A172 (cell line): ENCODE data around the gene TFIP11. TPM values are rescaled to one million over a fixed set of nuclear protein-coding genes. Genes with fewer than 3 reads are reported as not detected.
A peak's percentile ranks its signal among the peaks of the same experiment; 100 is the strongest.

ENCODE experiments used
- DNase-seq: peaks from one replicate; pipeline ENCODE4 v3.0.0-alpha.2; 2015; ENCODE audit warnings: low spot score
- total RNA-seq: library from RNA; depleted of rRNA; stranded (reverse); fragments of >200 nt; shearing (Covaris generic); gene quantifications from 2 replicates; pipeline ENCODE4 v1.2.3, GENCODE V29; 2014

Gene TFIP11
- total RNA-seq, 1 experiment from 2014 or later, result 23.1 TPM

DNA sequence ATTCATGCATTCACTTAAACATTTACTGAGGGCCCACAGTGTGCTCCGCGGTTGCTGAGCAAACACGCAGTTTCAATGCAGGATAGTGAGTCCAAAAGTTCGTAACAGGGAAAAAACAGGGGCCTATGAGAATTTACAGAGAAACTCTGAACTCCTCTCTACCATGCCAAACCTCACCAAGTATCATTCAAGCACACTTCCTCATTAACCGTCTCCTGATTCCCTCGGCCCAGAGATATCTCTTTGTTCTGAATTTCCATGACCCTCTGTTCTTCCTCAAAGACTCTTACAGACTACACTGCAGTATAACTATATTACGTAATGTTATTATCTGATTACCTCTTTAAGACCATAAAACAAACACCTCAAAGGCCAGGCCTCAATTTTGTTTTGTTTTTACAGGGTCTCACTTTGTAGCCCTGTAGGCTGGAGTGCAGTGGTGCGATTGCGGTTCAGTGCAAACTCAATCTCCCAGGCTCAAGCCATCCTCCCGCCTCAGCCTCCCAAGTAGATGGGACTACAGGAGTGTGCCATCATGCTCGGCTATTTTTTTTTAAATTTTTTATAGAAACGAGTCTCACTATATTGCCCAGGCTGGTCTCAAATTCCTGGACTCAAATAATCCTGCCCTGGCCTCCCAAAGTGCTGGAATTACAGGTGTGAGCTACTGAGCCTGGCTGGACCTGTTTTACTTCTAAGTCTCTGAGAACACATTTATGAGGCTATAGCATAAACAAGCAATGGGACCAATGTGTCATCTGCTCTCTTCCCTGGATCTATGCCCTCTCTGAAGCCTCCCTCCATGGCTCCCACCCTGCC, 32.3 kb downstream of the TFIP11 start:
- no peak for DNase-seq

- no peak for DNase-seq
Measured at GRCh38 chr22:26479043-26479791, 33.1 kb downstream of the TFIP11 start.

- no peak for DNase-seq
Measured at GRCh38 chr22:26477341-26477731, 34.9 kb downstream of the TFIP11 start.

GRCh38 chr22:26476705-26477340, 35.5 kb downstream of the TFIP11 start:
- peak; percentile 72 for DNase-seq

DNA sequence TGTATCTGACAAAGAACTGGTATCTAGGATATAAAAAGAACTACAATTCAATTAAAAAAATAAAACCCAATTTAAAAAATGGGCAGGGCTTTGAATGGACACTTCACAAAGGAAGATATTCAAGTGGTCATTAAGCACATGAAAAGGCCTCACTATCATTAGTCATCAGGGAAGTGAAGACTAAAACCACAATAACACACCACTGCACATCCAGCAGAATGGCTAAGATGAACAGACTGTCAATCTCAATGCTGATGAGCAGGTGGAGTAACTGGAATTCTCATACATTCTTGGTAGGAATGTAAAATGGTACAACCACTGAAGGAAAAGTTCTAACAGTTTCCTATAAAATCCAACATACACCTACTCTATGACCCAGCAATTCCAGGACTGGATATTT, 37.6 kb downstream of the TFIP11 start:
- DNase-seq, result peak; percentile 49

- peak; percentile 95 for DNase-seq
Measured at GRCh38 chr22:26471522-26471921, 40.8 kb downstream of the TFIP11 start.

DNA sequence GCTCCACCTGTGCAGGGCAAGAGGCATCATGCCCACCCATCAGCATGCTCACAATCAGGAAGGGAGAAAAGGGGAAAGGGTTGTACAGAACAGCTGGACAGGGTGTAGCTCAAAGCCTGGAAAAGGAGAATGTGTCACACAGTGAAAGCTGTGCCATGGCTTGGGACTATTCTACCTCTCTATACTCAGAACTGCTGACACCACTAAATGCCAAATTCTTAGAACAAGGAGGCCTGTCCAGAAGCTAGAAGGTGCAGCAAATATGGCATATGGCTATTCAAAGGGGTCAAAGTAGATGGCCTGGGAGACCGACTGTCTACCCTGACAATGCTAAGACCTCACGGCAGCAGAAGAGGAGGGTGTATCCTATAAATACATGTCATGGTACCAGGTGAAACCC, 41.5 kb downstream of the TFIP11 start:
- no peak for DNase-seq

GRCh38 chr22:26466196-26466595, 46.1 kb downstream of the TFIP11 start:
- DNase-seq, result no peak

DNA sequence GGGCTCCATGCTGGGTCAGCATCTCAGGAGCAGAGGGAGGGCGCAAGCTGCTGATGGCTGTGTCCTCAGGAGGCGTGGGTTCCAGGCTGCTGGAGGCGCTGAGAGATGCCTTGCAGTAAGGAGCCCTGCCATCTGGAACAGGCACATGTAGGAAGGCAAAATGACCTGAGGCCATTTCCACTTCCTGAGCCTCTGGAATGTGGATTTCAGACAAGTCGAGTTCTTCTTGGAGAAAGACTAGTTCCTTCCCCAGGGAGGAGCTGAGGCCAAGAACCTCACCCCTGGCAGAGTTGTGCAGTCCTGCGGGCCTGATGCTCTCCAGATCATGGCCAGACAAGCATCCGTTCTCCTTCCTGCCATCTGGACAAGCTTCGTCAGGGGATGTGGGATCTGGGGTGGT, 48.0 kb downstream of the TFIP11 start:
- no peak for DNase-seq

DNA sequence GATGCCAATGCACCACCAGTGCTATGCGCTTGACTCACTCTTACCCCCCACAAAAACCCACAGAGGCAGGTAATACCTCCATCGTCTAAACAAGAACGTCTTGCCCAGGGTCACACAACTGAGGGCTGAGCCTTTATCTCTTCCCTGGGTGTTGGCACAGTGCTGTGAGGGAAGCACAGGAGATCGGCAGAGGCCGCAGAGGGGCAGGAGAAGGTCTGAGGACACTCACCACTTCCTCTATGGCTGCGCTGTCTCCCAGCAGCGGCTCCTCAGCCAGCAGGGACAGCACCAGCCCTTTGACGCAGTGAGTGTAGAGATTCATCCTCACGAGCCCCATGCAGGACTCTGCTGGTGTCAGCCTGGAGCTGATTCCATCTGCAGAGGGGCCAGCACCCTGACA, 48.6 kb downstream of the TFIP11 start:
- no peak for DNase-seq

DNA sequence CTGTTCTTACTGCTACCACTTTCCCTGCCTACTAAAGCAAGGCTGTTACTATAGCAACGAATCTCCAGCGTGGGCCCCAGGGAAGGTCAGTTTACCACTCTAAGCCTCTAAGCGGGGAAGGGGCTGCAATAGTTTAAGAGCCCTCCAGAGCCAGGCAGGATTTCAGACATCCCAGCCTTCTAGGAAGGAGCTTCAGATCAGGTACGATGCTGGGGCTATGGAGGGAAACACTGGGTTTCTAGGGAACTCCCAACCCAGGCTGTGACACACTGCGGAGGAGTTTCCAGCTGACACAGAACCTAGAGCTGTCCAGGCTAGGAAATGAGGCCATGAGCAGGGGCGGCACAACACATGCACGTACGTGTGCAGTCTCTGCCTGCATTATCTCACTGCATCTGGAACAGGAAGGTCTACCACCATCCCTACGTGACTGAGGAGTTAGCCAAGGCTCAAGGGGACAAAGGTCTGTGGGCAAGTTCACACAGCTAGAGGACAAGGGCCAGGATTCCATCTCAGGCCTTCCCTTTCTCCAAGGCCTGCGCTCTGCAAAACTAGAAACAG, 49.1 kb downstream of the TFIP11 start:
- DNase-seq, result no peak

GRCh38 chr22:26462641-26463040, 49.6 kb downstream of the TFIP11 start:
- no peak for DNase-seq

DNA sequence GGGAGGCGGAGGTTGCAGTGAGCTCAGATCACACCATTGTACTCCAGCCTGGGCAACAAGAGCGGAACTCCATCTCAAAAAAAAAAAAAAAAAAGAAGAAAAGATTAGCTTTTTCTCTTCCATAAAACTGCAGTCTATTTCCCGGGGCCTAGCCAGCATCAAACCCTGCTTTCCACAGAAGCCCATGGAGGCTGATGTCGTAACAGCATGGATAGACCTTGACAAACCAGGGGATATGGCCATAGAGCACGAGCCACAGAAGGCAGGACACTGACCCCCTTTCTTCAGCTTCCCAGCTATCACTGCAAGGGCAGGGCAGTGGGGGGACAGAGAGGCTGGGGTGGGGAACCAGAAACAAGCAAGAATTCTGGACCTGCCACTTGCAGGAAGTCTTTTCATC, 50.2 kb downstream of the TFIP11 start:
- DNase-seq, result no peak

DNA sequence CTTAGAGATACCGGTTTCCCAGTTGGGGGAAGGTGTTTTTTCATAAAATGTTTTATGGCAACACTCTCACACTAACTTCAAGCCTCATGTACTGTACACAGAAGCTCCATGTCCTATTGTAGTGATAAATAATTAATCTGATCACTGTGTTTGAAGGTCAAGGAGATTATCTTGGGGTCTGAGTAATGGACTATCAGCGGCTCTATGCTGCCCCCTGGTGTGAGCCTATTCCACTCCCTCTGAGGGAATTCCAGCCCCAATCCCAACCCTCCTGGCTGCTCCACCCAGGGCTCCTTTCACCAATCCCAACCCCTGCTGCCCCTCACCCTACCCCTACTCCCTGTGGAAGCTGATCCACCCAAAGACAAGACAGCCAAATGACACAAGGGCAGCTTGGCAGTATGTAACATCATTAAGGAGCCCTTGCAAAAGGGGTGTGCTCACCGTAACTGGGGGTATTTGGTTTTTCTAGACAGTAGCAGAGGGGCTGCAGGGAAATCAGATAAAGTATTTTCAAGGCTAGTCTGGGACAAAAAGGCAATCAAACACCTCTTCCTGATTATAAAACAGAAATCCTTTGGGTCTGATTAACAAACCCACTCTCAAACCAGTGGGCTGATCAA, 51.0 kb downstream of the TFIP11 start:
- DNase-seq, result peak; percentile 50

GRCh38 chr22:26460202-26460601, 52.1 kb downstream of the TFIP11 start:
- no peak for DNase-seq

GRCh38 chr22:26457661-26458272, 54.5 kb downstream of the TFIP11 start:
- no peak for DNase-seq

DNA sequence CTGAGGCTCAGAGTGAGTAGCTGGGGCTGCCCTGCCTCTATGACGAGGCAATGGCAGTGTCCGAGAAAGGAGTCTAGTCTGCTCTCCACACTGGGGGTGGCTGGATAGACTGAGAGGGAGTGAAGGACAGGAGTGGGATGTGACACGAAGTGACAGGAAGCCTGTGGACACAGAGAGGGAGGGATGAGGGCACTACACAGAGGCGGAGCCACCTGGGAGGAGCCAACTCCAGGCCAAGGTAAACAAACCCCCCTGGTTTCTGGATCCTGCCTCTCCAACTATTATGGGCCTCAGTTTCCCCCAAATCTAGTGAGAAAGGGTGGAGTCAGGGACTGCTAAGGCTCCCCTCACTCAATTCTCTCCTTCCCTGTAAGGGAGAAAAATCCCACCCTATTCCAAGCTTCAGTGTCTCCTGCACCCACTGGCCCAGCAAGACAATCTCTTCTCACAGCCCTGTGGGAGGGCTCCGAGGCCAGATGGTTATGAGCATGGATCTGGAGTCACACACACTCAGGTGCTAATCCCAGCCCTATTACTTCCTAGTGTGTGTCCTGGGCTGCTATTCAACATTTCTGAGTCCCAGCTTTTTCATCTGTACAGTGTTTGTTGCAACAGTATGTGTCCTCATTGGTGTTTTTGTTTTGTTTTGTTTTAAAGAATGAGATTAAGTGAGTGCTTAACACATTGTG, 58.3 kb downstream of the TFIP11 start:
- no peak for DNase-seq

DNA sequence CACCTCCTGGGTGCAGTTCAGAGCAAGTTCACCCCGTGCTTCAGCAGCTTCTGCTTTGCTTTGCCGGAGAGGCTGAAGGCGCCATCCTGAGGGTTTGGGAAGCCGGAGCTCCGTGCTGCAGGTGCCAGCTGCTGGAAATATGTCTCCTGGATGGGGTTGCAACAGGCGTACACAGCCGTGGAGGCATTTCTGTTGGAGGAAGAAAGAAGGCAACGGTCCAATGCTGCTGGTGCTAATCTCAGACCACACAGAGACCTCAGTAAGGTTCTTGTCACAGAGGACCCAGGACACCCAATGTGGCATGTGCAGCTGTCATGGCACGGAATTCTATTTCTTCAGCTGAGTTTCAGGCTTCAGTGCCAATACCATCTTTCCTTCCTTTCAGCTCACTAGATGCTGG, 59.1 kb downstream of the TFIP11 start:
- no peak for DNase-seq

- no peak for DNase-seq
Measured at GRCh38 chr22:26452236-26453016, 59.8 kb downstream of the TFIP11 start.
